GM12878 (cell line): Measurements from ENCODE around the gene PADI1. TPM values are rescaled to one million over a fixed set of nuclear protein-coding genes. Genes with fewer than 3 reads are reported as not detected.

Experiments
- ATAC-seq: fragments of 200-7000 bp; cut with Tn5 transposase; 3 replicates; pipeline ENCODE4 v1.9.1; 2020; ENCODE audit warnings: mild to moderate bottlenecking, moderate library complexity
- BruUV-seq: library from RNA; stranded (reverse); fragments of 400-500 nt; replicated peaks from 2 replicates; lab custom pipeline; 2021; lab: Mats Ljungman, UMichigan
- CTCF ChIA-PET: fragments of 300-600 bp; sonication (Branson Sonifier 250); formaldehyde crosslinking; extraction: SDS; loops from one replicate; lab custom pipeline; 2021; ENCODE audit warnings: inconsistent platforms; lab: Yijun Ruan, JAX
- POLR2A ChIA-PET: fragments of 350-600 bp; formaldehyde crosslinking; extraction: SDS; loops from one replicate; lab custom pipeline; 2021; ENCODE audit warnings: inconsistent platforms; lab: Charles Lee
- RAD21 ChIA-PET: fragments of 300-600 bp; sonication (Branson Sonifier 250); formaldehyde crosslinking; loops from one replicate; lab custom pipeline; 2023; ENCODE audit warnings: antibody characterized with exemption; ENCODE audit not compliant: unreplicated experiment; lab: Charles Lee
- SMC1A ChIA-PET: fragments of 300-600 bp; sonication (Branson Sonifier 250); formaldehyde crosslinking; loops from one replicate; lab custom pipeline; 2023; ENCODE audit not compliant: unreplicated experiment, uncharacterized antibody; lab: Charles Lee
- DNase-seq: peaks from one replicate; pipeline ENCODE4 v3.0.0-alpha.2; 2011; ENCODE audit warnings: low read depth, low spot score
- FAIRE-seq: peaks from 3 replicates; lab custom pipeline; 2011; peaks lifted over from hg19 to GRCh38; lab: Jason Lieb, UNC
- H2AFZ ChIP-seq: 2 replicates; pipeline ENCODE4 v1.6.0; 2011; ENCODE audit warnings: low read depth, low read length, control low read depth; ENCODE audit not compliant: control insufficient read depth
- H3K27ac ChIP-seq: 2 replicates; pipeline ENCODE4 v1.5.1; 2011; ENCODE audit warnings: control low read depth; ENCODE audit not compliant: control insufficient read depth, insufficient read depth
- H3K27me3 ChIP-seq, 2 experiments: replicated peaks in 1 of 2; 2 replicates each; pipeline versions ENCODE4 v1.6.0 to v1.6.1; 2011; ENCODE audit warnings: low read length in 1 of 2; ENCODE audit not compliant: control insufficient read depth in 2 of 2, insufficient read depth in 2 of 2
- H3K36me3 ChIP-seq, 2 experiments: 2 replicates each; pipeline ENCODE4 v1.5.1; 2011; ENCODE audit warnings: low read length in 1 of 2; ENCODE audit not compliant: control insufficient read depth in 2 of 2, insufficient read depth in 2 of 2
- H3K4me1 ChIP-seq: 2 replicates; pipeline ENCODE4 v1.6.1; 2011; ENCODE audit warnings: mild to moderate bottlenecking, low read length, moderate library complexity, mixed read lengths; ENCODE audit not compliant: control insufficient read depth, insufficient read depth
- H3K4me2 ChIP-seq: 2 replicates; pipeline ENCODE4 v1.6.0; 2011; ENCODE audit warnings: control low read depth; ENCODE audit not compliant: control insufficient read depth, insufficient read depth
- H3K4me3 ChIP-seq: fragments of 200-600 bp; sonication (generic); 2 replicates; pipeline ENCODE4 v1.5.1; 2016
- H3K79me2 ChIP-seq: 2 replicates; pipeline ENCODE4 v1.6.0; 2011; ENCODE audit warnings: low read length; ENCODE audit not compliant: control insufficient read depth, insufficient read depth
- H3K9ac ChIP-seq: 2 replicates; pipeline ENCODE4 v1.8.0; 2011; ENCODE audit warnings: low read length, control low read depth, mixed read lengths; ENCODE audit not compliant: control insufficient read depth, insufficient read depth
- H3K9me3 ChIP-seq: replicated peaks from 3 replicates; pipeline ENCODE4 v1.5.1; 2011; ENCODE audit warnings: mild to moderate bottlenecking, low read length; ENCODE audit not compliant: control insufficient read depth, insufficient read depth
- H4K20me1 ChIP-seq: 2 replicates; pipeline ENCODE4 v1.6.0; 2011; ENCODE audit not compliant: control insufficient read depth, insufficient read depth
- BACH1 ChIP-seq: fragments of 450-650 bp; IDR thresholded peaks from 2 replicates; pipeline ENCODE4 v1.6.1; 2017; ENCODE audit warnings: mild to moderate bottlenecking, borderline replicate concordance
- BCL11A ChIP-seq: IDR thresholded peaks from 2 replicates; pipeline ENCODE4 v1.6.1; 2011; ENCODE audit warnings: low read depth, low read length
- CBX5 ChIP-seq: sonication (generic); IDR thresholded peaks from 2 replicates; pipeline ENCODE4 v1.6.1; 2016; ENCODE audit warnings: low read depth, moderate library complexity, mild to moderate bottlenecking, inconsistent platforms
- CHD2 ChIP-seq: IDR thresholded peaks from 2 replicates; pipeline ENCODE4 v1.6.1; 2011; ENCODE audit warnings: low read depth, low read length, improper control_type of control experiment, borderline replicate concordance
- CREB1 ChIP-seq: IDR thresholded peaks from 2 replicates; pipeline ENCODE4 v1.6.1; 2012; ENCODE audit warnings: low read depth, mild to moderate bottlenecking, inconsistent platforms
- HDAC6 ChIP-seq: fragments of 200-600 bp; sonication (generic); IDR thresholded peaks from one replicate; pipeline ENCODE4 v1.8.0; 2017; ENCODE audit warnings: antibody characterized with exemption; ENCODE audit not compliant: unreplicated experiment
- IRF4 ChIP-seq: IDR thresholded peaks from 2 replicates; pipeline ENCODE4 v1.6.1; 2011; ENCODE audit warnings: low read depth, low read length
- RBBP5 ChIP-seq: fragments of 200-600 bp; sonication (generic); conservative IDR thresholded peaks from 2 replicates; pipeline ENCODE4 v1.6.1; 2016
- SIX5 ChIP-seq: IDR thresholded peaks from 2 replicates; pipeline ENCODE4 v1.6.1; 2011; ENCODE audit warnings: mild to moderate bottlenecking, low read depth, low read length, moderate library complexity; ENCODE audit not compliant: severe bottlenecking
- SMARCA5 ChIP-seq: fragments of 450-650 bp; IDR thresholded peaks from 2 replicates; pipeline ENCODE4 v1.6.1; 2017; ENCODE audit warnings: mild to moderate bottlenecking
- SMC3 ChIP-seq: IDR thresholded peaks from 2 replicates; pipeline ENCODE4 v1.6.1; 2011; ENCODE audit warnings: low read length, improper control_type of control experiment, borderline replicate concordance
- TARDBP ChIP-seq: IDR thresholded peaks from 2 replicates; pipeline ENCODE4 v1.6.1; 2016; ENCODE audit warnings: borderline replicate concordance
- TCF3 ChIP-seq: IDR thresholded peaks from 2 replicates; pipeline ENCODE4 v1.6.1; 2012; ENCODE audit warnings: low read depth, mild to moderate bottlenecking, low read length, borderline replicate concordance; ENCODE audit not compliant: insufficient read depth
- ZNF217 ChIP-seq: fragments of 450-650 bp; IDR thresholded peaks from 2 replicates; pipeline ENCODE4 v1.6.1; 2017; ENCODE audit warnings: antibody characterized with exemption, mild to moderate bottlenecking
- WGBS: methylation state at CpG from one replicate; pipeline ENCODE4 v1.1.6; 2016; ENCODE audit warnings: low lambda C conversion rate; ENCODE audit not compliant: insufficient replicate concordance, insufficient coverage; ENCODE audit errors: missing lambda C conversion rate; 5-methylcytosine and 5-hydroxymethylcytosine counted together
- in situ Hi-C: fragments of 300-500 bp; cut with MboI; formaldehyde crosslinking; loops from 9 replicates; pipeline ENCODE4 v1.14.3; 2018; ENCODE audit warnings: mixed read lengths
- intact Hi-C: fragments of 100-400 bp; cut with micrococcal nuclease; formaldehyde crosslinking; loops from one replicate; pipeline ENCODE4 v1.14.2; 2022; ENCODE audit not compliant: unreplicated experiment
- polyA plus RNA-seq, 11 experiments: library from polyadenylated mRNA; depleted of rRNA in 4 of 11; unstranded in 6 of 11; stranded (reverse) in 5 of 11; fragments of >200 nt; fragmentation: Nextera tagmentation in 4 of 11; fragmentation: Illumina TruSeq in 1 of 11; extraction: Ambion mirVana in 4 of 11; extraction: Trizol in 1 of 11; gene quantifications; 1 replicate in 1 of 11; 2 replicates in 10 of 11; pipeline versions ENCODE4 v1.2.1 to v1.2.3, GENCODE V29; 2011 to 2016; ENCODE audit warnings: inconsistent platforms in 2 of 11, missing spikeins in 2 of 11, low read depth in 1 of 11
- total RNA-seq, 4 experiments: library from RNA; depleted of rRNA in 3 of 4; stranded (reverse); fragments of >200 nt in 3 of 4; fragmentation: Illumina TruSeq in 1 of 4; extraction: Trizol in 1 of 4; gene quantifications; 2 replicates each; pipeline versions ENCODE4 v1.2.1 to v1.2.3, GENCODE V29; 2013 to 2021
- TF ChIP-seq, protein P1 (sequence below): fragments of 150-350 bp; IDR thresholded peaks from 2 replicates; pipeline ENCODE4 v1.6.1; 2014; ENCODE audit warnings: mild to moderate bottlenecking, low read depth, low read length
- TF ChIP-seq, protein P2 (sequence below): fragments of 450-650 bp; IDR thresholded peaks from 2 replicates; pipeline ENCODE4 v1.6.1; 2018; ENCODE audit warnings: borderline replicate concordance, mild to moderate bottlenecking; ENCODE audit not compliant: partially characterized antibody
- TF ChIP-seq, protein P3 (sequence below): fragments of 450-650 bp; IDR thresholded peaks from 2 replicates; pipeline ENCODE4 v1.6.1; 2017; ENCODE audit warnings: mild to moderate bottlenecking, moderate library complexity

Gene PADI1
- total and polyA plus RNA-seq, 10 of the 15 experiments (the other 5 are each of a cell fraction or from before 2014, with no cell fraction given) = 0.05 TPM; not detected in 9

DNA sequence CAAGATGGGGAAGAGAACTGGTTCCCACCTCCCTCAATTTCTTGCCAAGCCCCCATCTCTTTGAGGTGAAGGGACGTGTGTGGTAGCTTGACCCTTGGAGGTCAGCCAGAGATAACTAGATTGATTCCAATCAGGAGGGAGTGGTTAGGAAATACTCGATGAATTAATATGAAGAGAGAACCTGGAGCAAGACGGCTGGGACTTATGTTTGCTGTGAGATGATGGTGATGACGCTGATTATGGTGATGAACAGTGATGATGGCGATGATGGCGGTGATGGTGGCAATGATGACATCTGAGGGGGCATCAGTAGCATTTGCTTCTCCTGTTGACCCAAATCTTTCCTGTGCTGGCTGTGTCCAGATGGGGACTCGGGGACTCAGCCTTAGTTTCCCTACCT is 724 bp downstream of the PADI1 start (continued):
- TF ChIP-seq ZNF217 (no peak), TARDBP (no peak), IRF4 (no peak), CBX5 (no peak), SIX5 (no peak)

DNA sequence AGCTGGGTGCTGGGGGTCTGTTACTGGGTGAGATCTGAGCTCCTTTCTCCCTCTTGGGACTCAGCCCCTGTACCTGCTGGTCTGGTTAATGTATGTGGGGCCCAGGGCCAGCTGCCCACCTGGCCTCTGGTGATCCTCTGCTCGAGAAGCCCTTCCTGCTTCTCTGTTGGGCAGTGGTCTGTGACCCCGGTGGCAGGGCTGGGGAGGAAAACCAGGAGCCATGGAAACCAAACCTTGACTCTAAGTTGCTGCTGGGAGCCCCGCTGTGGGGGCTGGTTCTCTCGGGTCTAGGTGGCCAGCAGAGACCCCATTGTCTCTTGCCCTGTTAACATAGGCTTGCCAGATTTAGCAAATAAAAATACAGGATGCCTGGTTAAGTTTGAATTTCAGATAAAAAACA is 1.3 kb downstream of the PADI1 start:
- ChIA-PET POLR2A (no interaction called here), SMC1A (interaction anchor here (2.1 to 2.8 kb wide), 3 partner anchors 65 to 81 kb away, joined by 14 to 26 read pairs (median 16); no protein-coding TSS in a partner anchor), RAD21 (interaction anchor here (0.6 to 2.8 kb wide), 5 partner anchors 29 to 83 kb away, joined by 3 to 37 read pairs (median 5); no protein-coding TSS in a partner anchor), CTCF (interaction anchor here (1.1 to 3.4 kb wide), 6 partner anchors 30 to 234 kb away, joined by 3 to 24 read pairs (median 8); no protein-coding TSS in a partner anchor)
- H3K4me2 ChIP-seq = no peak overlapping the region
- no peak overlapping the region for H3K9ac ChIP-seq
- peaks cover 14% of the 10 kb centered on the region for H3K4me1 ChIP-seq
- intact Hi-C loops (no loop called here), in situ Hi-C loops (no loop called here)
- H3K36me3 ChIP-seq = no peaks in the 10 kb centered on the region
- FAIRE-seq (no peak), DNase-seq (no peak), ATAC-seq (no peak)
- H3K79me2 ChIP-seq = no peaks in the 10 kb centered on the region
- H3K27ac ChIP-seq = no peak overlapping the region
- BruUV-seq = no TSS peak
- WGBS = 45% methylated on average over 4 of the region's 4 CpGs
- no peaks in the 10 kb centered on the region for H4K20me1 ChIP-seq
- no peaks in the 10 kb centered on the region for H3K9me3 ChIP-seq
- H3K27me3 ChIP-seq = no peaks in the 10 kb centered on the region; a peak in 1 of 4 replicates
- no peak overlapping the region for H3K4me3 ChIP-seq
- H2AFZ ChIP-seq = no peak overlapping the region
- TF ChIP-seq, protein P1, sequence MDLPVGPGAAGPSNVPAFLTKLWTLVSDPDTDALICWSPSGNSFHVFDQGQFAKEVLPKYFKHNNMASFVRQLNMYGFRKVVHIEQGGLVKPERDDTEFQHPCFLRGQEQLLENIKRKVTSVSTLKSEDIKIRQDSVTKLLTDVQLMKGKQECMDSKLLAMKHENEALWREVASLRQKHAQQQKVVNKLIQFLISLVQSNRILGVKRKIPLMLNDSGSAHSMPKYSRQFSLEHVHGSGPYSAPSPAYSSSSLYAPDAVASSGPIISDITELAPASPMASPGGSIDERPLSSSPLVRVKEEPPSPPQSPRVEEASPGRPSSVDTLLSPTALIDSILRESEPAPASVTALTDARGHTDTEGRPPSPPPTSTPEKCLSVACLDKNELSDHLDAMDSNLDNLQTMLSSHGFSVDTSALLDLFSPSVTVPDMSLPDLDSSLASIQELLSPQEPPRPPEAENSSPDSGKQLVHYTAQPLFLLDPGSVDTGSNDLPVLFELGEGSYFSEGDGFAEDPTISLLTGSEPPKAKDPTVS = no peak
- no peak for TF ChIP-seq TCF3
- no peak for TF ChIP-seq BCL11A
- TF ChIP-seq, protein P2, sequence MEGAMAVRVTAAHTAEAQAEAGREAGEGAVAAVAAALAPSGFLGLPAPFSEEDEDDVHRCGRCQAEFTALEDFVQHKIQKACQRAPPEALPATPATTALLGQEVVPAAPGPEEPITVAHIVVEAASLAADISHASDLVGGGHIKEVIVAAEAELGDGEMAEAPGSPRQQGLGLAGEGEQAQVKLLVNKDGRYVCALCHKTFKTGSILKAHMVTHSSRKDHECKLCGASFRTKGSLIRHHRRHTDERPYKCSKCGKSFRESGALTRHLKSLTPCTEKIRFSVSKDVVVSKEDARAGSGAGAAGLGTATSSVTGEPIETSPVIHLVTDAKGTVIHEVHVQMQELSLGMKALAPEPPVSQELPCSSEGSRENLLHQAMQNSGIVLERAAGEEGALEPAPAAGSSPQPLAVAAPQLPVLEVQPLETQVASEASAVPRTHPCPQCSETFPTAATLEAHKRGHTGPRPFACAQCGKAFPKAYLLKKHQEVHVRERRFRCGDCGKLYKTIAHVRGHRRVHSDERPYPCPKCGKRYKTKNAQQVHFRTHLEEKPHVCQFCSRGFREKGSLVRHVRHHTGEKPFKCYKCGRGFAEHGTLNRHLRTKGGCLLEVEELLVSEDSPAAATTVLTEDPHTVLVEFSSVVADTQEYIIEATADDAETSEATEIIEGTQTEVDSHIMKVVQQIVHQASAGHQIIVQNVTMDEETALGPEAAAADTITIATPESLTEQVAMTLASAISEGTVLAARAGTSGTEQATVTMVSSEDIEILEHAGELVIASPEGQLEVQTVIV = no peak
- TF ChIP-seq RBBP5 = no peak
- no peak for TF ChIP-seq CREB1
- TF ChIP-seq, protein P3, sequence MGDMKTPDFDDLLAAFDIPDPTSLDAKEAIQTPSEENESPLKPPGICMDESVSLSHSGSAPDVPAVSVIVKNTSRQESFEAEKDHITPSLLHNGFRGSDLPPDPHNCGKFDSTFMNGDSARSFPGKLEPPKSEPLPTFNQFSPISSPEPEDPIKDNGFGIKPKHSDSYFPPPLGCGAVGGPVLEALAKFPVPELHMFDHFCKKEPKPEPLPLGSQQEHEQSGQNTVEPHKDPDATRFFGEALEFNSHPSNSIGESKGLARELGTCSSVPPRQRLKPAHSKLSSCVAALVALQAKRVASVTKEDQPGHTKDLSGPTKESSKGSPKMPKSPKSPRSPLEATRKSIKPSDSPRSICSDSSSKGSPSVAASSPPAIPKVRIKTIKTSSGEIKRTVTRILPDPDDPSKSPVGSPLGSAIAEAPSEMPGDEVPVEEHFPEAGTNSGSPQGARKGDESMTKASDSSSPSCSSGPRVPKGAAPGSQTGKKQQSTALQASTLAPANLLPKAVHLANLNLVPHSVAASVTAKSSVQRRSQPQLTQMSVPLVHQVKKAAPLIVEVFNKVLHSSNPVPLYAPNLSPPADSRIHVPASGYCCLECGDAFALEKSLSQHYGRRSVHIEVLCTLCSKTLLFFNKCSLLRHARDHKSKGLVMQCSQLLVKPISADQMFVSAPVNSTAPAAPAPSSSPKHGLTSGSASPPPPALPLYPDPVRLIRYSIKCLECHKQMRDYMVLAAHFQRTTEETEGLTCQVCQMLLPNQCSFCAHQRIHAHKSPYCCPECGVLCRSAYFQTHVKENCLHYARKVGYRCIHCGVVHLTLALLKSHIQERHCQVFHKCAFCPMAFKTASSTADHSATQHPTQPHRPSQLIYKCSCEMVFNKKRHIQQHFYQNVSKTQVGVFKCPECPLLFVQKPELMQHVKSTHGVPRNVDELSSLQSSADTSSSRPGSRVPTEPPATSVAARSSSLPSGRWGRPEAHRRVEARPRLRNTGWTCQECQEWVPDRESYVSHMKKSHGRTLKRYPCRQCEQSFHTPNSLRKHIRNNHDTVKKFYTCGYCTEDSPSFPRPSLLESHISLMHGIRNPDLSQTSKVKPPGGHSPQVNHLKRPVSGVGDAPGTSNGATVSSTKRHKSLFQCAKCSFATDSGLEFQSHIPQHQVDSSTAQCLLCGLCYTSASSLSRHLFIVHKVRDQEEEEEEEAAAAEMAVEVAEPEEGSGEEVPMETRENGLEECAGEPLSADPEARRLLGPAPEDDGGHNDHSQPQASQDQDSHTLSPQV = no peak
- TF ChIP-seq BACH1 = no peak
- TF ChIP-seq HDAC6 = no peak
- TF ChIP-seq SMC3 = no peak
- TF ChIP-seq CHD2 = no peak
- TF ChIP-seq SMARCA5 = no peak
